GM12892 (cell line): Measurements from ENCODE around the gene GTF2H4.
"Not testable (repeated sequence)": the region's sequence is repeated elsewhere in the genome, so short reads cannot be mapped to it uniquely, and the experiment has no call there.

Experiments
- DNase-seq: peaks from one replicate; pipeline ENCODE4 v3.0.0; 2011; ENCODE audit not compliant: insufficient read length
- FAIRE-seq: peaks from 2 replicates; lab custom pipeline; 2011; peaks lifted over from hg19 to GRCh38; lab: Jason Lieb, UNC
- POLR2A ChIP-seq: IDR thresholded peaks from 2 replicates; pipeline ENCODE4 v1.6.1; 2011; ENCODE audit warnings: low read depth, low read length, control low read depth
- POLR2AphosphoS5 ChIP-seq: IDR thresholded peaks from 2 replicates; pipeline ENCODE4 v1.6.1; 2011; ENCODE audit warnings: low read depth, low read length, control low read depth
- TAF1 ChIP-seq: IDR thresholded peaks from 2 replicates; pipeline ENCODE4 v1.6.1; 2011; ENCODE audit warnings: low read depth, mild to moderate bottlenecking, control low read depth, low read length, borderline replicate concordance

The GTF2H4 gene

DNA sequence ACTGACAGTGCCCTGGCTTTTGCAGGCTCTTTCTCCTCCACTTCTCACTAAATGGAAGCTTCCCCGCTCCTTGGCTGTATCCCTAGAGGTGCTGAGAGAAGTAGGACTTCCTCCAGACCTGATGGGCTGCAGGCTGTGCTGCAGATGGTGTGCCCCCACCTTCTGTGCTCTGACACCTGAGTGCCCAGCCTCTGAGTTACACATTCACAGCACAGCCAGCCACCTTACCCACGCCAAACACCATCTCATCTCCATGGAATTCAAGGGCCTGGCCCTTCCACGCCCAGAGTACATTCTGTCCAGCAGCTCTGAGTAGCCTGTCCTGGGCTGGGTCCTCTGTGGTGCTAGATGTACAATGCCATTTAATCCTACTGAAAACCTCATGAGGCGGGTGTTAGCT is 18.6 kb downstream of the GTF2H4 start:
- DNase-seq, result no peak
- no peak for FAIRE-seq
- TF ChIP-seq POLR2A (no peak), TAF1 (no peak), POLR2AphosphoS5 (no peak)

DNA sequence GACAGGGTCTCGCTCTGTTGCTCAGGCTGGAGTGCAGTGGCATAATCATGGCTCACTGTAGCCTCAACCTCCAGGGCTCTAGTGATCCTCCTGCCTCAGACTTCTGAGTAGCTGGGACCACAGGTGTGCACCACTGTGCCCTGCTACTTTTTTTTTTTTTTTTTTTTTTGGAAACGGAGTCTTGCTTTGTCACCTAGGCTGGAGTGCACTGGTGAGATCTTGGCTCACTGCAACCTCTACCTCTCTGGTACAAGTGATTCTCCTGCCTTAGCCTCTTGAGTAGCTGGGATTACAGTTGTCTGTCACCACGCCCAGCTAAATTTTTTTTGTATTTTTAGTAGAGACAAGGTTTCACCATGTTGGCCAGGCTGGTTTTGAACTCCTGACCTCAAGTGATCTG is 19.1 kb downstream of the GTF2H4 start:
- not testable (repeated sequence) for FAIRE-seq

DNA sequence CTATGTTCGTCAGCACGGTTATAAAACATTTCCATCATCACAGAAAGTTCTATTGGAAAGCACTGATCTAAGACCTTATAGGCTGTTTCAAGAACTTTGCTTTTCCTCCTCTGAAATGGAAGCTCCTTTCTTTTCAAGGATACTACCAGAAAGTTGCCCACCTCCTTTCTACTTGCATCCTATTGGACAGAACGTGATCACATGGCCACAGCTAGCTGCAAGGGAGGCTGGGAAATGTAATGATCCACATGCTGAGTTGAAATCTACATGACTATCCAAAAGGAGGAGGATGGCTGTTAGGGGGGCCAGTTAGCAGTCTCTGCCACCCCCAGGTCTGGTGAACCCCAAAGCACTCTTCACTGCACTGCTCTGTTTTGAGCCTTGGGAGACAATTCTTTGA is 20.7 kb downstream of the GTF2H4 start:
- TF ChIP-seq POLR2A (no peak), POLR2AphosphoS5 (no peak), TAF1 (no peak)
- FAIRE-seq (no peak), DNase-seq (no peak)

More for the DNA sequence above, 19.1 kb downstream of the GTF2H4 start:
- not testable (repeated sequence) for DNase-seq

DNA sequence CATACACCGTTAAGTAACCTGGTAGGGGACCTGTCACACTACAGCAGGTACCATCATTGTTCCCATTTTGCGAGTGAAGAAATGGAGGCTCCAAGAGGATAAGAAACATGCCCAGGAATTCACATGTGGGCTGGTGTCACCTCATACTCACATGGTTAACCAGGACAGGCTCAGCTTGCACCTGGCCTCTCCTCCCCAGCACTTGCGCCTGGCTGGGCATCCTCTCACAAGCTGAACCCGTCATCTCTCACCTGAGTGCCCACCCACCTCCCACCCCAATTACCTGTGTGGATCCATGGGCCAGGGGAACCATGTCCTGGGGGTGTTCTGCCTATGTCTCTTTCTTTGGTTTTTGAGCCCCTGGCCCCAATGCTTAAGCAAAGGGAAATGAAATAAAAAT is 22.5 kb downstream of the GTF2H4 start:
- no peak for DNase-seq
- TF ChIP-seq TAF1 (no peak), POLR2AphosphoS5 (no peak), POLR2A (no peak)
- FAIRE-seq, result no peak

DNA sequence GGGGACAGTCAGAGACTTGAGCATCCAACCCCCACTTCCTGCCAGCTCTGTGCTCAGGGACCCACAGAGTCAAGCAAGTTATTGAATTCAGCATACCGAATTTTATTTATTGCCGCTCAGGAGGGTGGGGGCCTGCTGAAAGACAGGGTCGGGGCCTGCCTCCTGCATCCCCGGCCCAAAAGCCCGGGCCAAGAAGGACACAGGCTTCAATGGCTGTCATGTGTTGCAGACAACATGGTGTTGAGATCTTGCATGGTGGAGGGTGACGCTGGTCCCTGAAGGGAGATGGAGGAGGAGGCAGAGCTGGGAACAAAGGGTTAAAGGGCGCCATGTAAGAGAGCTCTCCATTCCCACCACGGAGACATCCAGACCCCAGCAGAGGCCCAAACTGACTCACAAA is 23.3 kb downstream of the GTF2H4 start:
- TF ChIP-seq POLR2A (no peak), POLR2AphosphoS5 (no peak), TAF1 (no peak)
- no peak for FAIRE-seq
- DNase-seq, result no peak

DNA sequence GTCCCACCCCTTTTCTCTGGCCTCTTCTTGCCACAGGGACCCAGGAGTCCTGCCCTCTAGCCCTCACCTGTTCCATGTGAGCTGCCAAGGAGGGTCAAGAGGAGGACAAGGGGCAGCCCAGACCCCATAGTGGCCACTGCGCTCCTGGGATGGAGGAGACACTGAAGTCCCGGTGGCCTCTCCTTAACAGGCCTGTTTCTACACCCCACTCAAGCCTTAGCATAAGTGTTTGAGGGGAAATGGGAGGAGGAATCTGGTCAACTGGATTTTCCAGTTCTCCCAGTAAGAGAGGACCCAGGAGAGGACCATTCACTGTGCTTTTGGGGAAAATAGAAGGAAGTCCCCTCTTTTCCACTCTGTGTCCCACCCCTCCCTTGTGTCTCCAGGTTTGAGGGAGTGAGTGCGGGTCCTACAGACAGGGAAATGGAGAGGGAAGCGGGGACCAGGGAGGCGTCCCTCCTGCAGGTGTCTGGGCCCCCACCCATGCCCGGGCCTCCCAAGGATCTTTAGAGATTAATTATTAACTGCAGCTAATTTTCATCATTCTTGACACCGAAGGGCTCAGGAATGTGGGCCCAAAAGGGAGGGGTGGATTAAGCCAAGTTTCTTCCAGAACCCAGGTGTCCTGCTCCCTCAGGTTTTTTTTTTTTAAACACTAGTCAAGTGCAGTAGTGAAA is 24.1 kb downstream of the GTF2H4 start, which contains the start of gene SFTA2:
SFTA2 (minus strand) TSS at position 202 of the 677 bp plus-strand sequence; CDS start at position 128, 74 bp downstream.
- TF ChIP-seq POLR2A, result no peak
- TF ChIP-seq POLR2AphosphoS5, result no peak
- no peak for DNase-seq
- no peak for FAIRE-seq

DNA sequence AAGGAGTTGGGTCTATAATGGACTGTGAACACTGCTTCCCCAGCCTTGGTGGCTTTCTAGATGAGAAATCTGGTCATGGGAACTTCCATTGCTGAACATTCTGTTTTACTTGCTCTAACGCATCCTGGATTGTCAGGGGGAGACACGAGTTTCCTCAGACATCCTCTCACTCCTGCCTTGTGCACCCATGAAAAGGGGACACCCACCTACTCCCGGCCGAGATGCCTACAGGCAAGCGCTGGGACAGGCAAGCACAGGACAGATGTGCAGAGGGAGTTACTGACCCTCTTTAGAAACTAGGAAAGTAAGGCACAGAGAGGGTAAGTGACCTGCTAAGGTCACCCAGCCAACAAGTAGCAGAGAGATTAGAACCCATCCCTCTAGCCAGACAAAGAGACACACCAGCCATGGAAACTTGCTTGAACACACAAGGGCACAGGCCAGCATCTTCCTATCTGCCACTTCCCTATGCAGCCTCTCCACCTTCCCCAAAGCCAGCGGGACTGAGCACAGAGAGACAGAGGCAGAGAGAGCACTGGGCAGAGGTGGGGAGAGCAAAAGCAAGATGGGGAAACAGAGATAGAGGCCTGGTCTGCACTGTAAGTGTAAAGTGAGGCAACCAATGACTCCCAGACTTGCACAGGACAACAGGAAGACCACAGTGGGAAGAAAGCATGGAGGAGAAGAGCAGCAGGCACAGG is 24.8 kb downstream of the GTF2H4 start:
- FAIRE-seq (no peak), DNase-seq (no peak)
- TF ChIP-seq POLR2A (no peak), POLR2AphosphoS5 (no peak), TAF1 (no peak)

DNA sequence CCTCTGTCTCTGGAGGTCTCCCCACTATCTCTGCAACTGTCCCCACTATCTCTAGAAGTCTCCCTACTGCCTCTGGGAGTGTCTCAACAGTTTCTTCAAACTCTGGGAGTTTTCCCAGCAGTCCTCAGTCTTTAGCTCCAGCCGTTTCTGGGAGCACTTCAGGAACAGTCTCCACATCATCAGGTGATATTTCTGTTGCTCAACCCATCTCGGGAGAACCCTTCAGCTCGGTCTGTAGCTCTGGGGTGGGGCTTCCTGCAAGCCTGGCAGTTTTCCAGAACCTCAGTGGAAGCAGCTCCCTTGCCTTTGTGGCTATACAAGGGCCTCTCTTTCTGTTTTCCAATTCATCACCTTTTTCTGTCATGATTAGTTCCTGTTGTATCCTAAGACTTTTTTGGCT is 27.0 kb downstream of the GTF2H4 start:
- FAIRE-seq (no peak), DNase-seq (no peak)
- TF ChIP-seq POLR2AphosphoS5 (no peak), TAF1 (no peak), POLR2A (no peak)

DNA sequence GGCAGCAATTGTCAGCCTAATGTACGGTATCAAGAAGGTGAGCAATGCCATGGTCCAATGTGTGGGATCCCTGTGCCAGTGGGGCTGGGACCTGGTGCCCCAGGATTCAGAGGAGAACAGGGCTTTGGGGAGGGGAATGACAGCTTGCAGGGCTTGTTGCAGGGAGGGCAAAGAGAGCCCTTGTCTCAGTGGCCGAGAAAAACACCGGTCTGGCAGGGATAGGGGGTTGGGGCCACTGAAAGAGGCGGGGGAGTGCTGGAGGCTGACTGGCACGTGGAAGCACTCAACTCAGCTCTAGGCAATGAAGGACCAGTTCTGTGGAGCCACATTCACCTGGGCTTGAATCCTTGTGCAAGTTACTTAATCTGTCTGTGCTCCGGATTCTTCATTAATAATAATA is 29.3 kb downstream of the GTF2H4 start:
- DNase-seq (no peak), FAIRE-seq (no peak)
- TF ChIP-seq POLR2A, result no peak
- no peak for TF ChIP-seq TAF1
- TF ChIP-seq POLR2AphosphoS5, result no peak

DNA sequence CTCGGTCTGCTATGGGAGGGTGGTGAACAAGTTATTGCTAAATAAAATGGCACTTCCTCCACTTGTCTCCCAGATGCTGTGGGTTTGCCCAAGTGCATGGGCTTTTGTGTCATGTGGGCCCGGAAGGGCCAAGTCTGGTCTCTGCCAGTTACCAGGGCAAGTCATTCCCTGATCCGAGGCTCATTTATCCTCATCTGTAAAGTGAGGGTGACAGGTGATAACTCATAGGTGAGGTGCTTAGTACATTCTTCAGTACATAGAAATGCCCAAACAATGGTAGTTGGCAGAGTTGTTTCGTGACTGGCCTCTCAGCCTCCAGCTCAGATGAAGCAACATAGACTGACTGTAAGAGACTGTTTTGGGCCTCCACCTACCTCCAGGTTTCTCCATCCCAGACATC is 30.7 kb downstream of the GTF2H4 start:
- TF ChIP-seq TAF1 (no peak), POLR2A (no peak), POLR2AphosphoS5 (no peak)
- DNase-seq, result no peak
- FAIRE-seq, result no peak

DNA sequence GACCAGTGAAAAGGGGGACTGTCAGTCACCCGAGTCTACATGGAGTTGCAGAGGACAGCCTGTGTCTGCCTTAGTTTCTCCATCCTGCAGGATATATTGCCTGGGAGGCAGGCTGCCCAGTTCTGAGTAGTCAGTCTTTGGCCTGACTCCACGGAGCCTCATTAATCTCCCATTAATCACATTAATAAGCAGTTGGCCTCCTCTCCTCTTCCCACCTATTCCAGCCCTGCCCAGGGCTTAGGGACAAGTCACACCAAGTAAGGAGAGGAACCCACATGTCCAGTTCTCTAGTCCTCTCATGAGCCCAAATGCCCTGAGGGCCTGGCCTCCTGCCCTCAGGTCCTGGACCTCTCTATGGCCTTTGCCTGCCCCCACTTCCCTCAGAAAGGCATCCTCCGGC is 31.5 kb downstream of the GTF2H4 start:
- no peak for DNase-seq
- no peak for TF ChIP-seq POLR2AphosphoS5
- TF ChIP-seq TAF1, result no peak
- TF ChIP-seq POLR2A, result no peak
- FAIRE-seq, result no peak

DNA sequence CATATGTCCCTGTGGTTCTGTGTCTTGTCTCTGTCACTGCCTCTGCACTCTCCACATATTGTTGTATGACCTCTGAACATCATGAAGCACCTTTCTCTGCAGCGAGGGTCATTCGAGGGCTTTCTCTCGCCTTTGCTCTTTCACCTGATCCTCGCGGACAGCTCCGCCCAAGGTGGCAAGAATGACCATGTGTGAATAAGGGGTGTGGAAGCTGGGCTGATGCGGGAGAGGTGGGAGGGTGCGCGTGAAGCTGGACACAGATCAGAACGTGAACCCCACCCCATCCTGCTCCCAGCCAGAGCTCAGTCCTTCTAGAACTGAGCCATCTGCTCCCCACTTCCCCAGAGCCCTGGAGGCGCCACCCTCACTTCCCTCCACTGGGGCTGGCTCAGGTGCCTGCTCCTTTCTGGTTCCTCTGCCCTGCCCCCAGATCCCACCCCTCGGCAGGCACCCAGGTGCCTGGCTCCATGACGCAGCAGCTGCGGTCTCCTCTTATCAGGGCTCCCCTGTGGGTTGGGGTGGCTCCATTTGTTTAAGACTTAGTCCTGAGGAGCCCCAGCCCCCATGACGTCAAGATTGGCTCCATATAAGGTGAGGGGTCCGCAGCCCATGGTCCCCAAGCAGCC is 32.5 kb downstream of the GTF2H4 start, which contains the start of gene MUCL3:
MUCL3 (plus strand) TSS at position 613 of the 626 bp plus-strand sequence. CDS start 27 bp downstream, outside the sequence.
- DNase-seq, result no peak
- FAIRE-seq, result no peak
- TF ChIP-seq TAF1 (no peak), POLR2AphosphoS5 (no peak), POLR2A (no peak)
